ENCODE data around the gene TRERF1.

DNA sequence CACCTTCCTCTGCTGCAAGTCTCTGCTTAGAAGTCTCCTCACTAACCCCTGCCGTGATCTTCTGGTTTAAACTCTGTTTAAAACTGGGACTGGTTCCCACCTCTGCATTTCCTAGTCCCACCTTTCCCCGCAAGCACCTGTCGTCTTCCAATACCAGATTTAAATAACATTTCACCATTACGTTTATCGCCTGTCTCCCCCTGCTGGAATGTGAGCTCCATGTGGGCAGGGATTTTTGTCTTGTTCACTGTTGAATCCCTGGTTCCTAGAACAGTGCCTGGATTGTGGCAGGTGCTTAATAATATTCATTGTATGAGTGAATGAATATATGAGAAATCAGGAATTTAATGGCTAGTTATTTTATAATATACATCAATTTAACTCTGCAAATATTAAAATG lies 275.9 kb downstream of the TRERF1 start:
- TF ChIP-seq, protein P1, sequence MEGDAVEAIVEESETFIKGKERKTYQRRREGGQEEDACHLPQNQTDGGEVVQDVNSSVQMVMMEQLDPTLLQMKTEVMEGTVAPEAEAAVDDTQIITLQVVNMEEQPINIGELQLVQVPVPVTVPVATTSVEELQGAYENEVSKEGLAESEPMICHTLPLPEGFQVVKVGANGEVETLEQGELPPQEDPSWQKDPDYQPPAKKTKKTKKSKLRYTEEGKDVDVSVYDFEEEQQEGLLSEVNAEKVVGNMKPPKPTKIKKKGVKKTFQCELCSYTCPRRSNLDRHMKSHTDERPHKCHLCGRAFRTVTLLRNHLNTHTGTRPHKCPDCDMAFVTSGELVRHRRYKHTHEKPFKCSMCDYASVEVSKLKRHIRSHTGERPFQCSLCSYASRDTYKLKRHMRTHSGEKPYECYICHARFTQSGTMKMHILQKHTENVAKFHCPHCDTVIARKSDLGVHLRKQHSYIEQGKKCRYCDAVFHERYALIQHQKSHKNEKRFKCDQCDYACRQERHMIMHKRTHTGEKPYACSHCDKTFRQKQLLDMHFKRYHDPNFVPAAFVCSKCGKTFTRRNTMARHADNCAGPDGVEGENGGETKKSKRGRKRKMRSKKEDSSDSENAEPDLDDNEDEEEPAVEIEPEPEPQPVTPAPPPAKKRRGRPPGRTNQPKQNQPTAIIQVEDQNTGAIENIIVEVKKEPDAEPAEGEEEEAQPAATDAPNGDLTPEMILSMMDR (IDR thresholded peaks at IDR 0.05 in 4 of 5, conservative IDR thresholded peaks at IDR 0.05 in 1 of 5) = no peak
- TF ChIP-seq POLR2A (IDR thresholded peaks at IDR 0.05) = no peak

Data from gastrocnemius medialis (tissue), 4 donors.